ENCODE measurements around the gene TREML1. TPM values are rescaled to one million over a fixed set of nuclear protein-coding genes. Genes with fewer than 3 reads are reported as not detected.

TREML1 gene
- total and polyA plus RNA-seq, 2 of the 8 experiments (the other 6 are each of a cell fraction or from before 2014, with no cell fraction given) = 0.08 TPM; not detected in 1

DNA sequence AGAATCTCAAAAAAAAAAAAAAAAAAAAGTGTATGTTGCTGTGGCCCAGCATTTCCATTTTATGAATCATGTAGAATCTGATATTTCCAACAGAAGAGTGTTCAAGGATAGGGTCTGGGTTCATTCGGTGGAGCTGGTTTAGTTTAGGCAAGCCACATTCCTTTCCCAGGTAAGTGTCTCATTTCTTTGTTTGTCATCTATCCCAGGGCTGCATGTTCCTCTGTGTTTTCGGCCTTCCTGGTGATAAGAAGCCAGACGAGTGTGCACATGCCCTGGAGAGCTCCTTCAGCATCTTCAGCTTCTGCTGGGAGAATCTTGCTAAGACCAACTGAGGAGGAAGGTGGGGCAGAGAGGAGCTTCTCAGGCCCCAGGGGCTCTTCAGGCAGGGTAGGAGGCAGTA lies 43.1 kb downstream of the TREML1 start (continued):
- TF ChIP-seq SIX5 (IDR thresholded peaks at IDR 0.05; ENCODE audit: low read depth, low read length) (no peak), RNF2 (IDR thresholded peaks at IDR 0.05; ENCODE audit: borderline replicate concordance, low read depth, low read length, missing control alignments, poor library complexity, severe bottlenecking) (no peak), MAFK (IDR thresholded peaks at IDR 0.05; ENCODE audit: low read depth, low read length) (no peak), YY1 (IDR thresholded peaks at IDR 0.05; ENCODE audit: low read depth, low read length) (no peak), BCL11A (IDR thresholded peaks at IDR 0.05; ENCODE audit: low read depth in 2 of 2, low read length in 2 of 2) (no peak)
